CD4-positive, alpha-beta T cell (primary cell): ENCODE data around the gene TMEM215. TPM values are rescaled to one million over a fixed set of nuclear protein-coding genes. Genes with fewer than 3 reads are reported as not detected.
"Not testable (repeated sequence)": the region's sequence is repeated elsewhere in the genome, so short reads cannot be mapped to it uniquely, and the experiment has no call there.

ENCODE experiments used
- ATAC-seq: fragments of 200-7000 bp; cut with Tn5 transposase; one replicate; pipeline ENCODE4 v1.10.0; 2022; ENCODE audit warnings: mild to moderate bottlenecking; ENCODE audit not compliant: poor library complexity
- CTCF ChIA-PET: fragments of 350-600 bp; sonication (Branson Sonifier 250); formaldehyde crosslinking; loops from one replicate; lab custom pipeline; 2021; ENCODE audit warnings: antibody characterized with exemption, inconsistent platforms; lab: Charles Lee
- POLR2A ChIA-PET: fragments of 350-600 bp; sonication (Branson Sonifier 250); formaldehyde crosslinking; loops from one replicate; lab custom pipeline; 2021; ENCODE audit warnings: antibody characterized with exemption, inconsistent platforms; lab: Charles Lee
- DNase-seq, 14 experiments: peaks; one replicate each; pipeline ENCODE4 v3.0.0-alpha.2; 2013 to 2020; ENCODE audit warnings: mixed read lengths in 2 of 14
- H3K27ac ChIP-seq, 2 donors: one replicate each; pipeline versions ENCODE4 v1.5.1 to v1.7.0; 2013; ENCODE audit warnings: low read length in 2 of 2, low read depth in 1 of 2, mild to moderate bottlenecking in 1 of 2
- H3K27me3 ChIP-seq, 2 experiments: 1 replicate in 1 of 2; 2 replicates in 1 of 2; pipeline versions ENCODE4 v1.6.1 to v1.7.0; 2013; ENCODE audit warnings: low read length in 2 of 2, control low read depth in 1 of 2, mild to moderate bottlenecking in 1 of 2, moderate library complexity in 1 of 2; ENCODE audit not compliant: insufficient read depth in 2 of 2, control insufficient read depth in 1 of 2
- H3K36me3 ChIP-seq: one replicate; pipeline ENCODE4 v1.6.1; 2013; ENCODE audit warnings: low read length, control low read depth; ENCODE audit not compliant: insufficient read depth
- H3K4me1 ChIP-seq: one replicate; pipeline ENCODE4 v1.6.1; 2013; ENCODE audit warnings: low read length, control low read depth; ENCODE audit not compliant: insufficient read depth
- H3K4me3 ChIP-seq: one replicate; pipeline ENCODE4 v1.5.1; 2013; ENCODE audit warnings: mild to moderate bottlenecking, low read length, moderate library complexity
- H3K9me3 ChIP-seq, 2 experiments: 1 replicate in 1 of 2; 2 replicates in 1 of 2; pipeline versions ENCODE4 v1.6.1 to v1.7.0; 2013; ENCODE audit warnings: low read length in 2 of 2, mild to moderate bottlenecking in 2 of 2, control low read depth in 1 of 2, moderate library complexity in 1 of 2; ENCODE audit not compliant: control insufficient read depth in 1 of 2, insufficient read depth in 1 of 2
- H3K27ac Mint-ChIP-seq: one replicate; pipeline ENCODE4 v1.8.0; 2020; ENCODE audit warnings: mixed read lengths
- H3K27me3 Mint-ChIP-seq: one replicate; pipeline ENCODE4 v1.8.0; 2021; ENCODE audit warnings: mixed read lengths
- H3K36me3 Mint-ChIP-seq: one replicate; pipeline ENCODE4 v1.8.0; 2021; ENCODE audit warnings: low read depth, mixed read lengths
- H3K4me1 Mint-ChIP-seq: one replicate; pipeline ENCODE4 v1.8.0; 2021; ENCODE audit warnings: low read depth, mixed read lengths
- H3K4me3 Mint-ChIP-seq: one replicate; pipeline ENCODE4 v1.8.0; 2020; ENCODE audit warnings: mild to moderate bottlenecking, mixed read lengths
- H3K9me3 Mint-ChIP-seq: one replicate; pipeline ENCODE4 v1.8.0; 2020; ENCODE audit warnings: mixed read lengths
- intact Hi-C, 2 experiments: fragments of 100-400 bp; cut with DNase I in 1 of 2; cut with micrococcal nuclease in 1 of 2; formaldehyde crosslinking; loops; one replicate each; pipeline versions ENCODE4 v1.15.1 to v1.9.0; 2023 to 2025; cut with DNase I, micrococcal nuclease
- total RNA-seq, 174 experiments: library from RNA in 2 of 174; stranded (reverse) in 2 of 174; gene quantifications; one replicate each; pipeline ENCODE4 v1.2.3 and lab custom pipeline; 2021 to 2026
- TF ChIP-seq, protein P1 (sequence below): fragments of 200-600 bp; IDR thresholded peaks from one replicate; pipeline ENCODE4 v1.8.0; 2022; ENCODE audit warnings: antibody characterized with exemption, mild to moderate bottlenecking

Gene TMEM215
- total RNA-seq, 2 experiments from 2014 or later, result not detected

DNA sequence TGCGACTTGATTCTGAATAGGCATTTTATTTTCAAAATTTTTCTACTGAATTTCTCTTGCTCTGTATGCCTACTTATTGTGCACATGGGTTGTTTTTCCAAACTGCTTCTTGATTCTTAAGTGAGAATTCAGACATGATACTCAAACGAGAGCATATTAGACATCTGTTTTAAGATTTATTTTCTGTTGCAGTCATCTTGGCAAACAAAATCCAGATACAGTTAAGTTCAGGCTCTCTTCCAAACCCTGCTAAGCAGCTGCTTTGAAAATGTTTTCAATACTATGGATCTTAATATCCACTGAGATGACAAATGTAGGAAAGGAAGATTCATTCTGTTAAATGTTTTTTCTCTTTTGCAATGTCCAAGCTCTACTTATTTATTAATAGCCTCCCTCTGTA lies 4.5 kb downstream of the TMEM215 start:
- H3K36me3 Mint-ChIP-seq, result no peaks in the 10 kb centered on the region
- Histone ChIP-seq H3K4me3 (no peak overlapping the region), H3K27me3 (peaks cover 13 to 14% of the 10 kb centered on the region in 2 experiments), H3K36me3 (no peaks in the 10 kb centered on the region), H3K4me1 (no peaks in the 10 kb centered on the region), H3K9me3 (peaks cover 0 to 15% of the 10 kb centered on the region in 2 experiments), H3K27ac (no peak overlapping the region)
- no peak overlapping the region for H3K27ac Mint-ChIP-seq
- H3K4me3 Mint-ChIP-seq, result no peak overlapping the region
- TF ChIP-seq, protein P1, sequence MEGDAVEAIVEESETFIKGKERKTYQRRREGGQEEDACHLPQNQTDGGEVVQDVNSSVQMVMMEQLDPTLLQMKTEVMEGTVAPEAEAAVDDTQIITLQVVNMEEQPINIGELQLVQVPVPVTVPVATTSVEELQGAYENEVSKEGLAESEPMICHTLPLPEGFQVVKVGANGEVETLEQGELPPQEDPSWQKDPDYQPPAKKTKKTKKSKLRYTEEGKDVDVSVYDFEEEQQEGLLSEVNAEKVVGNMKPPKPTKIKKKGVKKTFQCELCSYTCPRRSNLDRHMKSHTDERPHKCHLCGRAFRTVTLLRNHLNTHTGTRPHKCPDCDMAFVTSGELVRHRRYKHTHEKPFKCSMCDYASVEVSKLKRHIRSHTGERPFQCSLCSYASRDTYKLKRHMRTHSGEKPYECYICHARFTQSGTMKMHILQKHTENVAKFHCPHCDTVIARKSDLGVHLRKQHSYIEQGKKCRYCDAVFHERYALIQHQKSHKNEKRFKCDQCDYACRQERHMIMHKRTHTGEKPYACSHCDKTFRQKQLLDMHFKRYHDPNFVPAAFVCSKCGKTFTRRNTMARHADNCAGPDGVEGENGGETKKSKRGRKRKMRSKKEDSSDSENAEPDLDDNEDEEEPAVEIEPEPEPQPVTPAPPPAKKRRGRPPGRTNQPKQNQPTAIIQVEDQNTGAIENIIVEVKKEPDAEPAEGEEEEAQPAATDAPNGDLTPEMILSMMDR, result no peak
- DNase-seq (no peak), ATAC-seq (no peak)
- no peaks in the 10 kb centered on the region for H3K9me3 Mint-ChIP-seq
- ChIA-PET CTCF (no interaction called here), POLR2A (no interaction called here)
- no peaks in the 10 kb centered on the region for H3K4me1 Mint-ChIP-seq
- peaks cover 58% of the 10 kb centered on the region for H3K27me3 Mint-ChIP-seq
- intact Hi-C loops, result no loop called here

DNA sequence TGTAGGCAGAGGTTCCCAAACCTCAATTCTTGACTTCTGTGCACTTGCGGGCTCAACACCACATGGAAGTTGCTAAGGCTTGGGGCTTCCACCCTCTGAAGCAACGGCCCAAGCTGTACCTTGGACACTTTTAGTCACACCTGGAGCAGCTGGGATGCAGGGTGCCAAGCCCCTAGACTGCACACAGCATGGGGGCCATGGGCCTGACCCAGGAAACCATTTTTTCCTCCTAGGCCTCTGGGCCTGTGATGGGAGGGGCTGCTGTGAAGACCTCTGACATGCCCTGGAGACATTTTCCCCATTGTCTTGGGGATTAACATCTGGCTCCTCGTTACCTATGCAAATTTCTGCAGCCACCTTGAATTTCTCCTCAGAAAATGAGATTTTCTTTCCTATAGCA lies 12.7 kb downstream of the TMEM215 start:
- H3K4me3 Mint-ChIP-seq, CTCF ChIA-PET: not testable (repeated sequence)

DNA sequence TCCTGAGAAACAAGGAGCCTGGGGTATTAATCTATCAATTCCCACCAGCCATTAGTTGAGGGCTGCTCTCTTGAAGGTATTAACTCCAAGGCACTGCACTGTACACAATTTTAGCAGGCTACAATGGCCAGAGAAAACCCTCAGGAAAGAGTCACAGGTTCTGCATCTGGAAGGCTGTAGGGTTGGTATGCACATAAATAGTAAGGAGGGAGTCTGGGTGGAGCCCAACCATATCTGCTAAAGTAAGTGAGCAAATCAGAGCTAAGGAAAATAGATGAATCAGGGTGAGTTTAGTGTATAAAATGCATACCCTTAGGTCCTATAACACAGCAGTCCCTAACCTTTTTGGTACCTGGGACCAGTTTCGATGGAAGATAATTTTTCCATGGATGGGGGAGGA lies 18.2 kb downstream of the TMEM215 start:
- no peaks in the 10 kb centered on the region for H3K4me1 ChIP-seq
- CTCF ChIA-PET, result no interaction called here
- Mint-ChIP-seq H3K9me3 (peaks cover 13% of the 10 kb centered on the region), H3K27me3 (peaks cover 49% of the 10 kb centered on the region), H3K4me3 (no peak overlapping the region), H3K4me1 (no peaks in the 10 kb centered on the region), H3K36me3 (peaks cover 4% of the 10 kb centered on the region), H3K27ac (no peak overlapping the region)
- peaks cover 0 to 2% of the 10 kb centered on the region in 2 experiments for H3K9me3 ChIP-seq
- ATAC-seq (no peak), DNase-seq (no peak)
- intact Hi-C loops, result no loop called here
- no peak overlapping the region for H3K4me3 ChIP-seq
- POLR2A ChIA-PET, result no interaction called here
- TF ChIP-seq, protein P1, result no peak
- no peaks in the 10 kb centered on the region for H3K27me3 ChIP-seq
- no peaks in the 10 kb centered on the region for H3K36me3 ChIP-seq
- H3K27ac ChIP-seq, result no peak overlapping the region

More for the DNA sequence above, 12.7 kb downstream of the TMEM215 start:
- H3K27ac Mint-ChIP-seq, H3K36me3 Mint-ChIP-seq, H3K4me1 Mint-ChIP-seq, H3K27me3 ChIP-seq, H3K27ac ChIP-seq, ATAC-seq, H3K9me3 ChIP-seq, intact Hi-C loops, H3K4me1 ChIP-seq, DNase-seq, H3K36me3 ChIP-seq, POLR2A ChIA-PET, H3K4me3 ChIP-seq: not testable (repeated sequence)
- peaks cover 31% of the 10 kb centered on the region for H3K27me3 Mint-ChIP-seq
- H3K9me3 Mint-ChIP-seq, result peaks cover 16% of the 10 kb centered on the region

DNA sequence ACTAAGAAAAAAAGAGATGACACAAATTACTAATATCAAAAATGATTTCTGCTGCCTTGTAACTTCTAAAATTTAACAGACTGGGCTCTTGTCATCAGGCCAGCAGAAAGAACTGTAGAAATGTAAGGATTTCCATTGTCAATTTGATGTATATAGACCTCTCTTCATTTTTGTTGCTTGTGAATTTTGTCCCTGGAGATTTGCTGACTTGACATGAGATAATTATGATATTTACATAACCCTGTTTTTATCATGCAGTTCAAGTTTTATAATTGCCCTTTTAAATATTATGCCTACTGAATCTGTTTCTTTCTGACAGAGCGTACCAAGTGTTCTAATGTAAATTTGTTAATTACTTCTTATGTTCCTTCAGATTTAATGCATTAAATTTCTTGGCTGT lies 23.9 kb downstream of the TMEM215 start:
- POLR2A ChIA-PET, result no interaction called here
- no peaks in the 10 kb centered on the region for H3K27me3 ChIP-seq
- Mint-ChIP-seq H3K4me1 (no peaks in the 10 kb centered on the region), H3K27me3 (peaks cover 31% of the 10 kb centered on the region), H3K9me3 (peaks cover 23% of the 10 kb centered on the region), H3K36me3 (no peaks in the 10 kb centered on the region), H3K27ac (no peak overlapping the region), H3K4me3 (no peak overlapping the region)
- no peak overlapping the region for H3K27ac ChIP-seq
- ATAC-seq (no peak), DNase-seq (no peak)
- H3K4me3 ChIP-seq, result no peak overlapping the region
- H3K9me3 ChIP-seq, result peaks cover 0 to 8% of the 10 kb centered on the region in 2 experiments
- CTCF ChIA-PET, result no interaction called here
- no peaks in the 10 kb centered on the region for H3K4me1 ChIP-seq
- intact Hi-C loops, result no loop called here
- TF ChIP-seq, protein P1, result no peak
- no peaks in the 10 kb centered on the region for H3K36me3 ChIP-seq
